Spleen (tissue), 7 donors: Measurements from ENCODE around the gene OR1L8.

Experiments
- CTCF ChIP-seq, 11 experiments: fragments of 200-600 bp in 7 of 11; fragments of 450-650 bp in 4 of 11; sonication (generic) in 4 of 11; IDR thresholded peaks in 8 of 11; conservative IDR thresholded peaks in 3 of 11; 1 replicate in 7 of 11; 2 replicates in 4 of 11; pipeline versions ENCODE4 v1.4.0 to v1.8.0; 2016 to 2021; ENCODE audit warnings: antibody characterized with exemption in 11 of 11, inconsistent platforms in 4 of 11, mild to moderate bottlenecking in 1 of 11
- POLR2A ChIP-seq, 3 donors: fragments of 450-650 bp; IDR thresholded peaks; one replicate each; pipeline ENCODE4 v1.5.1; 2017; ENCODE audit warnings: antibody characterized with exemption in 3 of 3, mild to moderate bottlenecking in 1 of 3
- donor health status: DM: no; HTN: no; CAD: no; lungs with moderate emphysema.
- donor health status: DM: no; HTN: no; CAD: no.
- donor health status: DM: no; HTN: no; CAD: no.

DNA sequence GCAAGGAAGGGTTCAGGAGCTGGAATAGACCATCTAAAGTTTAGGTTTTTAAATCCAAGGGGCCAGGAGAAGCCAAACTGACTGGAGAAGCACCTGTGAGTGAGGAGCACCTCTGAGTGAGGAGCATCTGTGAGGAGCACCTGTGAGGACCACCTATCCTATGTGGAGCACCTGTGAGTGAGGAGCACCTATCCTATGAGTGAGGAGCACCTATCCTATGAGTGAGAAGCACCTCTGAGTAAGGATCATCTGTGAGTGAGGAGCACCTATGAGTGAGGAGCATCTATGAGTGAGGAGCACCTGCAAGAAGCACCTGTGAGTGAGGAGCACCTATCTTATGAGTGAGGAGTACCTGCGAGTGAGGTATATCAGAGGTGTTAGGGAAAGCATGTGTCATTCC, 23.4 kb upstream of the OR1L8 start:
- TF ChIP-seq CTCF (IDR thresholded peaks at IDR 0.05 in 8 of 11, conservative IDR thresholded peaks at IDR 0.05 in 3 of 11) (no peak), POLR2A (IDR thresholded peaks at IDR 0.05) (no peak)
